Thyroid gland (tissue), 4 donors: ENCODE results near the gene PRKG2. TPM values are rescaled to one million over a fixed set of nuclear protein-coding genes. Genes with fewer than 3 reads are reported as not detected.

ENCODE experiments used
- DNase-seq, 2 donors: peaks; one replicate each; pipeline ENCODE4 v3.0.0-alpha.2; 2019
- H3K27ac ChIP-seq, 3 donors: fragments of 200-600 bp; sonication (generic); 1 replicate in 2 of 3; 2 replicates in 1 of 3; pipeline ENCODE4 v1.5.1; 2016 to 2019; ENCODE audit warnings: mild to moderate bottlenecking in 1 of 3, moderate library complexity in 1 of 3
- H3K27me3 ChIP-seq: fragments of 200-600 bp; sonication (generic); one replicate; pipeline ENCODE4 v1.5.1; 2019
- H3K36me3 ChIP-seq, 2 donors: fragments of 200-600 bp; sonication (generic); one replicate each; pipeline ENCODE4 v1.5.1; 2016 to 2019
- H3K4me1 ChIP-seq, 2 donors: fragments of 200-600 bp; sonication (generic); one replicate each; pipeline ENCODE4 v1.5.1; 2017 to 2019
- H3K4me3 ChIP-seq, 3 donors: fragments of 200-600 bp; sonication (generic); replicated peaks in 1 of 3; 1 replicate in 2 of 3; 2 replicates in 1 of 3; pipeline ENCODE4 v1.5.1; 2016; ENCODE audit warnings: mild to moderate bottlenecking in 1 of 3
- H3K9me3 ChIP-seq: fragments of 200-600 bp; sonication (generic); one replicate; pipeline ENCODE4 v1.5.1; 2017
- CTCF ChIP-seq, 6 experiments: fragments of 200-600 bp in 3 of 6; fragments of 450-650 bp in 3 of 6; sonication (generic) in 3 of 6; IDR thresholded peaks; one replicate each; pipeline ENCODE4 v1.5.1; 2016 to 2019; ENCODE audit warnings: antibody characterized with exemption in 6 of 6, mild to moderate bottlenecking in 2 of 6, inconsistent platforms in 1 of 6, moderate library complexity in 1 of 6
- POLR2A ChIP-seq, 2 donors: fragments of 450-650 bp; IDR thresholded peaks; one replicate each; pipeline ENCODE4 v1.6.1; 2017; ENCODE audit warnings: antibody characterized with exemption in 2 of 2, mild to moderate bottlenecking in 2 of 2, moderate library complexity in 1 of 2
- whole genome bisulfite sequencing, 2 donors: methylation state at CpG; one replicate each; pipeline ENCODE4 v1.1.5; 2017; 5-methylcytosine and 5-hydroxymethylcytosine counted together
- intact Hi-C: fragments of 100-400 bp; cut with DNase I; formaldehyde crosslinking; loops from one replicate; pipeline ENCODE4 v1.15.1; 2023
- total RNA-seq, 4 donors: library from RNA; depleted of rRNA; stranded (reverse); fragments of >200 nt; gene quantifications; one replicate each; pipeline ENCODE4 v1.2.3, GENCODE V29; 2016

The PRKG2 gene
- total RNA-seq, 4 donors from 2014 or later = 0.21 to 1.2 (median 0.54) TPM; not detected in 1

- TF ChIP-seq CTCF (IDR thresholded peaks at IDR 0.05) = no peak
- no peak for TF ChIP-seq POLR2A (IDR thresholded peaks at IDR 0.05)
- Histone ChIP-seq H3K27me3 (no peaks in the 10 kb centered on the region), H3K36me3 (no peaks in the 10 kb centered on the region), H3K4me1 (no peaks in the 10 kb centered on the region), H3K9me3 (no peaks in the 10 kb centered on the region), H3K4me3 (no peak overlapping the region), H3K27ac (no peak overlapping the region)
- 84 to 85% methylated on average over 3 of the region's 3 CpGs for WGBS, 2 donors
- intact Hi-C loops = no loop called here
- DNase-seq = no peak
Measured at GRCh38 chr4:81137446-81137845, 77.6 kb downstream of the PRKG2 start.

- Histone ChIP-seq H3K9me3 (no peaks in the 10 kb centered on the region), H3K4me3 (no peak overlapping the region), H3K4me1 (no peaks in the 10 kb centered on the region), H3K36me3 (no peaks in the 10 kb centered on the region), H3K27ac (no peak overlapping the region), H3K27me3 (no peaks in the 10 kb centered on the region)
- intact Hi-C loops = no loop called here
- DNase-seq = no peak
- TF ChIP-seq POLR2A (IDR thresholded peaks at IDR 0.05) (no peak), CTCF (IDR thresholded peaks at IDR 0.05) (no peak)
- 74 to 79% methylated on average over 8 of the region's 8 CpGs for WGBS, 2 donors
Measured at GRCh38 chr4:81136161-81136905, 78.7 kb downstream of the PRKG2 start.

GRCh38 chr4:81135501-81135900 is 79.5 kb downstream of the PRKG2 start:
- Histone ChIP-seq H3K9me3 (no peaks in the 10 kb centered on the region), H3K4me1 (no peaks in the 10 kb centered on the region), H3K4me3 (no peak overlapping the region), H3K27me3 (no peaks in the 10 kb centered on the region), H3K27ac (no peak overlapping the region), H3K36me3 (no peaks in the 10 kb centered on the region)
- 55 to 57% methylated on average over 2 of the region's 2 CpGs for WGBS, 2 donors
- TF ChIP-seq CTCF (IDR thresholded peaks at IDR 0.05) = no peak
- no peak for TF ChIP-seq POLR2A (IDR thresholded peaks at IDR 0.05)
- no peak for DNase-seq
- intact Hi-C loops = no loop called here

- no peak overlapping the region for H3K27ac ChIP-seq
- WGBS, 2 donors = 66 to 93% methylated on average over 2 of the region's 2 CpGs
- H3K4me1 ChIP-seq = no peaks in the 10 kb centered on the region
- no peak for TF ChIP-seq POLR2A (IDR thresholded peaks at IDR 0.05)
- no peak for TF ChIP-seq CTCF (IDR thresholded peaks at IDR 0.05)
- no peaks in the 10 kb centered on the region for H3K27me3 ChIP-seq
- no peaks in the 10 kb centered on the region for H3K36me3 ChIP-seq
- no peak for DNase-seq
- intact Hi-C loops = no loop called here
- H3K9me3 ChIP-seq = no peaks in the 10 kb centered on the region
- no peak overlapping the region for H3K4me3 ChIP-seq
Measured at GRCh38 chr4:81131563-81131962, 83.5 kb downstream of the PRKG2 start.

GRCh38 chr4:81131066-81131465 is 84.0 kb downstream of the PRKG2 start:
- TF ChIP-seq POLR2A (IDR thresholded peaks at IDR 0.05) (no peak), CTCF (IDR thresholded peaks at IDR 0.05) (no peak)
- Histone ChIP-seq H3K27me3 (no peaks in the 10 kb centered on the region), H3K9me3 (no peaks in the 10 kb centered on the region), H3K4me1 (no peaks in the 10 kb centered on the region), H3K36me3 (no peaks in the 10 kb centered on the region), H3K4me3 (no peak overlapping the region), H3K27ac (no peak overlapping the region)
- intact Hi-C loops = no loop called here
- no peak for DNase-seq
- WGBS, 2 donors = 86 to 100% methylated on average over 1 to 4 of the region's 4 CpGs
